Esophagus squamous epithelium (tissue), 5 donors: ENCODE data around the gene FAM222A. TPM values are rescaled to one million over a fixed set of nuclear protein-coding genes. Genes with fewer than 3 reads are reported as not detected.

Experiments
- DNase-seq: peaks from one replicate; lab custom pipeline; 2025; lab: John Stamatoyannopoulos, UW
- H3K27ac ChIP-seq, 4 donors: fragments of 200-600 bp; sonication (generic); one replicate each; pipeline ENCODE4 v1.5.1; 2016 to 2019; ENCODE audit warnings: mild to moderate bottlenecking in 1 of 4
- H3K27me3 ChIP-seq, 4 donors: fragments of 200-600 bp; sonication (generic); 1 replicate in 3 of 4; 2 replicates in 1 of 4; pipeline versions ENCODE4 v1.5.1 to v1.6.0; 2017 to 2021; ENCODE audit warnings: antibody characterized with exemption in 1 of 4
- H3K36me3 ChIP-seq, 3 donors: fragments of 200-600 bp; sonication (generic); one replicate each; pipeline ENCODE4 v1.5.1; 2016 to 2019
- H3K4me1 ChIP-seq, 3 donors: fragments of 200-600 bp; sonication (generic); one replicate each; pipeline ENCODE4 v1.5.1; 2017 to 2019
- H3K4me3 ChIP-seq, 4 donors: fragments of 200-600 bp; sonication (generic); 1 replicate in 3 of 4; 2 replicates in 1 of 4; pipeline ENCODE4 v1.5.1; 2016 to 2019; ENCODE audit warnings: mild to moderate bottlenecking in 2 of 4, moderate library complexity in 1 of 4
- H3K9me3 ChIP-seq, 3 donors: fragments of 200-600 bp; sonication (generic); one replicate each; pipeline ENCODE4 v1.5.1; 2016 to 2019
- CTCF ChIP-seq, 6 experiments: fragments of 450-650 bp in 4 of 6; fragments of 200-600 bp in 2 of 6; sonication (generic) in 2 of 6; IDR thresholded peaks; one replicate each; pipeline ENCODE4 v1.5.1; 2016 to 2019; ENCODE audit warnings: antibody characterized with exemption in 6 of 6, mild to moderate bottlenecking in 4 of 6, moderate library complexity in 4 of 6
- POLR2A ChIP-seq, 4 donors: fragments of 450-650 bp; IDR thresholded peaks; one replicate each; pipeline ENCODE4 v1.6.1; 2017; ENCODE audit warnings: antibody characterized with exemption in 4 of 4, mild to moderate bottlenecking in 4 of 4, moderate library complexity in 3 of 4
- WGBS, 2 donors: methylation state at CpG; one replicate each; pipeline ENCODE4 v1.1.5; 2018; 5-methylcytosine and 5-hydroxymethylcytosine counted together
- intact Hi-C: fragments of 100-400 bp; cut with DNase I; formaldehyde crosslinking; loops from one replicate; pipeline ENCODE4 v1.15.0; 2022
- total RNA-seq, 4 donors: library from RNA; depleted of rRNA; stranded (reverse); fragments of >200 nt; gene quantifications; one replicate each; pipeline ENCODE4 v1.1.0, GENCODE V29; 2016
- donor health status: DM: yes; HTN: yes; CAD: no.

The FAM222A gene
- total RNA-seq, 4 donors from 2014 or later, result 0.57 to 9.3 (median 5.0) TPM

- no peak for TF ChIP-seq CTCF (IDR thresholded peaks at IDR 0.05)
- no peak for TF ChIP-seq POLR2A (IDR thresholded peaks at IDR 0.05)
- DNase-seq, result no peak
- Histone ChIP-seq H3K27ac (no peak overlapping the region), H3K4me1 (peaks cover 0 to 9% (median 0%) of the 10 kb centered on the region in 3 donors), H3K4me3 (no peak overlapping the region), H3K9me3 (no peaks in the 10 kb centered on the region), H3K27me3 (peaks cover 0 to 62% (median 0%) of the 10 kb centered on the region in 4 donors), H3K36me3 (no peaks in the 10 kb centered on the region)
- intact Hi-C loops, result no loop called here
- WGBS, 2 donors, result 18 to 20% methylated on average over 1 of the region's 1 CpG
Measured at GRCh38 chr12:109737126-109737525, 23.5 kb downstream of the FAM222A start.

- Histone ChIP-seq H3K27me3 (peaks cover 0 to 62% (median 0%) of the 10 kb centered on the region in 4 donors), H3K9me3 (no peaks in the 10 kb centered on the region), H3K36me3 (no peaks in the 10 kb centered on the region), H3K27ac (no peak overlapping the region), H3K4me1 (peaks cover 0 to 9% (median 0%) of the 10 kb centered on the region in 3 donors), H3K4me3 (no peak overlapping the region)
- no peak for TF ChIP-seq POLR2A (IDR thresholded peaks at IDR 0.05)
- no peak for TF ChIP-seq CTCF (IDR thresholded peaks at IDR 0.05)
- DNase-seq, result no peak
- 72 to 83% methylated on average over 7 of the region's 7 CpGs for WGBS, 2 donors
- intact Hi-C loops, result no loop called here
Measured at GRCh38 chr12:109737631-109738030, 24.0 kb downstream of the FAM222A start.

GRCh38 chr12:109738209-109738608 lies 24.6 kb downstream of the FAM222A start:
- no peaks in the 10 kb centered on the region for H3K9me3 ChIP-seq
- H3K27me3 ChIP-seq, result peaks cover 0 to 59% (median 0%) of the 10 kb centered on the region in 4 donors
- 40 to 73% methylated on average over 3 to 4 of the region's 4 CpGs for WGBS, 2 donors
- DNase-seq, result no peak
- H3K4me3 ChIP-seq, result no peak overlapping the region
- TF ChIP-seq POLR2A (IDR thresholded peaks at IDR 0.05), result no peak
- no peak for TF ChIP-seq CTCF (IDR thresholded peaks at IDR 0.05)
- no peak overlapping the region for H3K27ac ChIP-seq
- intact Hi-C loops, result no loop called here
- H3K4me1 ChIP-seq, result peaks cover 0 to 9% (median 0%) of the 10 kb centered on the region in 3 donors
- no peaks in the 10 kb centered on the region for H3K36me3 ChIP-seq

GRCh38 chr12:109738878-109739665 lies 25.4 kb downstream of the FAM222A start:
- TF ChIP-seq CTCF (IDR thresholded peaks at IDR 0.05) (no peak), POLR2A (IDR thresholded peaks at IDR 0.05) (no peak)
- no peak for DNase-seq
- Histone ChIP-seq H3K27ac (no peak overlapping the region), H3K4me1 (peaks cover 0 to 7% (median 0%) of the 10 kb centered on the region in 3 donors), H3K4me3 (no peak overlapping the region), H3K27me3 (peaks cover 0 to 52% (median 0%) of the 10 kb centered on the region in 4 donors), H3K36me3 (no peaks in the 10 kb centered on the region), H3K9me3 (no peaks in the 10 kb centered on the region)
- intact Hi-C loops, result no loop called here
- WGBS, 2 donors, result 81% methylated on average over 5 of the region's 6 CpGs; no CpG with 5 or more reads in 1 of the 2 donors
